Epidermal melanocyte (primary cell): ENCODE data around the gene ATRN.
"Not testable (repeated sequence)": the region's sequence is repeated elsewhere in the genome, so short reads cannot be mapped to it uniquely, and the experiment has no call there.

Source experiments
- DNase-seq: peaks from one replicate; pipeline ENCODE4 v3.0.0; 2011; ENCODE audit warnings: low spot score; ENCODE audit not compliant: insufficient read length

Gene ATRN

GRCh38 chr20:3470627-3471396 is at the start of gene ATRN:
Gene ATRN, plus strand, starts transcription at chr20:3471018. Its CDS starts 90 bp downstream, at chr20:3471108.
- peak; percentile 93 for DNase-seq

GRCh38 chr20:3421985-3422384 is 48.8 kb upstream of the ATRN start:
- DNase-seq = no peak

- DNase-seq = no peak
These were observed 47.7 kb upstream of the ATRN start for GRCh38 chr20:3423126-3423525.

- not testable (repeated sequence) for DNase-seq
These were observed 44.1 kb upstream of the ATRN start for GRCh38 chr20:3426766-3427165.

GRCh38 chr20:3430376-3431069 is 40.3 kb upstream of the ATRN start:
- no peak for DNase-seq

GRCh38 chr20:3431109-3431508 is 39.7 kb upstream of the ATRN start:
- DNase-seq = no peak

- no peak for DNase-seq
These were observed 38.0 kb upstream of the ATRN start for GRCh38 chr20:3432844-3433243.

GRCh38 chr20:3433744-3434143 is 37.1 kb upstream of the ATRN start:
- no peak for DNase-seq

- no peak for DNase-seq
These were observed 36.6 kb upstream of the ATRN start for GRCh38 chr20:3434232-3434631.

- no peak for DNase-seq
These were observed 33.8 kb upstream of the ATRN start for GRCh38 chr20:3436864-3437574.

GRCh38 chr20:3446779-3447178 is 24.0 kb upstream of the ATRN start:
- DNase-seq = no peak

- DNase-seq = no peak
These were observed 23.5 kb upstream of the ATRN start for GRCh38 chr20:3447321-3447720.

GRCh38 chr20:3449319-3449718 is 21.5 kb upstream of the ATRN start:
- no peak for DNase-seq

GRCh38 chr20:3452136-3452535 is 18.7 kb upstream of the ATRN start:
- no peak for DNase-seq

GRCh38 chr20:3452690-3453089 is 18.1 kb upstream of the ATRN start:
- no peak for DNase-seq

- DNase-seq = no peak
These were observed 16.0 kb upstream of the ATRN start for GRCh38 chr20:3454831-3455230.

- no peak for DNase-seq
These were observed 14.2 kb upstream of the ATRN start for GRCh38 chr20:3456648-3457047.

- no peak for DNase-seq
These were observed 10.9 kb upstream of the ATRN start for GRCh38 chr20:3459881-3460307.

- DNase-seq = no peak
These were observed 9.5 kb upstream of the ATRN start for GRCh38 chr20:3461211-3461771.

GRCh38 chr20:3461911-3462677 is 8.7 kb upstream of the ATRN start:
- no peak for DNase-seq

GRCh38 chr20:3464166-3464565 is 6.7 kb upstream of the ATRN start:
- no peak for DNase-seq
